ENCODE data around the gene ATAD3C.
A peak's percentile ranks its signal among the peaks of the same experiment; 100 is the strongest.
"Not testable (repeated sequence)": the region's sequence is repeated elsewhere in the genome, so short reads cannot be mapped to it uniquely, and the experiment has no call there.

Gene ATAD3C

DNA sequence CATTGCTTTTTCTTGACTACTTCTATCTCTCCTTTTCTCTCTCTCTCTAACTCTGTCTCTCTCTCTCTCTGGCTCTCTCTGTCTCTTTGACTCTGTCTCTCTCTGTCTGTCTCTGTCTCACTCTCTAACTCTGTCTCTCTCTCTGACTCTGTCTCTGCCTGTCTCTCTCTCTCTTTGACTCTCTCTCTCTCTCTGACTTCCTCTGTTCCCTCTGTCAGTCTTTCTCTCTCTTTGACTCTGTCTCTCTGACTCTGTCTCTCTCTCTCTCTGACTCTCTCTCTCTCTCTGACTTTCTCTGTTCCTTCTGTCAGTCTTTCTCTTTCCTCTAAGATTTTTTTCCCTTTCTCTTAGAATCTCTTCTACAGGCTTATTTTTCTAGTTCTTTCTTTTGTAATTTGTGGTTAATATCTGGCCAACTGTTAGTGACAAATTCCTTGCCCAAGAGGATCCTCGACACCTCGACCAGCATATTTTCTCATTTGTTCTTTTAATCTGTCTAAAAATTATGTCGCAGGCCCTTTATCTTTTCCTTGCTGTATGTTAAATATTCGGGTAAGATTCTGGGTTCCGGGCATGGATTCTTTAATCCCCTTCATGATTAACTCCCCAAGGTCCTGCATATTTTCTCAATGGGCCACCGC lies at the start of gene ATAD3C:
Gene ATAD3C (plus strand): TSS at position 591 of the 641 bp plus-strand sequence. CDS start 995 bp downstream, outside the sequence.
- no peak for DNase-seq

- DNase-seq, result no peak
Measured at GRCh38 chr1:1399872-1400575, 49.5 kb upstream of the ATAD3C start.

GRCh38 chr1:1400576-1401456 lies 48.7 kb upstream of the ATAD3C start:
- DNase-seq, result no peak

GRCh38 chr1:1401457-1402010 lies 48.0 kb upstream of the ATAD3C start:
- DNase-seq, result no peak

- DNase-seq, result no peak
Measured at GRCh38 chr1:1402072-1402900, 47.2 kb upstream of the ATAD3C start.

DNA sequence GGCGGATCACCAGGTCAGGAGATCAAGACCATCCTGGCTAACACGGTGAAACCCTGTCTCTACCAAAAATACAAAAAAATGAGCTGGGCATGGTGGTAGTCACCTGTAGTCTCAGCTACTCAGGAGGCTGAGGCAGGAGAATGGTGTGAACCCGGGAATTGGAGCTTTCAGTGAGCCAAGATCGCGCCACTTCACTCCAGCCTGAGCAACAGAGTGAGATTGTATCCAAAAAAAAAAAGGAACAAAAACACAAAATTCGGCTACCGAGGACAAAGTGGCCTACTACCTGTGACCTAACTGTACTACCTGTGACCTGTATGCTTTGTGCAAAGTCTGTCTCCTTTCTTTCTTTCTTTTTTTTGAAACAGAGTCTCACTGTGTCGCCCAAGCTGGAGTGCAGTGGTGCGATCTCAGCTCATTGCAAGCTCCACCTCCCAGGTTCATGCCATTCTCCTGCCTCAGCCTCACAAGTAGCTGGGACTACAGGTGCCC lies 46.5 kb upstream of the ATAD3C start:
- not testable (repeated sequence) for DNase-seq

GRCh38 chr1:1403653-1404052 lies 45.8 kb upstream of the ATAD3C start:
- DNase-seq, result no peak

GRCh38 chr1:1406101-1406820 lies 43.2 kb upstream of the ATAD3C start:
- no peak for DNase-seq

DNA sequence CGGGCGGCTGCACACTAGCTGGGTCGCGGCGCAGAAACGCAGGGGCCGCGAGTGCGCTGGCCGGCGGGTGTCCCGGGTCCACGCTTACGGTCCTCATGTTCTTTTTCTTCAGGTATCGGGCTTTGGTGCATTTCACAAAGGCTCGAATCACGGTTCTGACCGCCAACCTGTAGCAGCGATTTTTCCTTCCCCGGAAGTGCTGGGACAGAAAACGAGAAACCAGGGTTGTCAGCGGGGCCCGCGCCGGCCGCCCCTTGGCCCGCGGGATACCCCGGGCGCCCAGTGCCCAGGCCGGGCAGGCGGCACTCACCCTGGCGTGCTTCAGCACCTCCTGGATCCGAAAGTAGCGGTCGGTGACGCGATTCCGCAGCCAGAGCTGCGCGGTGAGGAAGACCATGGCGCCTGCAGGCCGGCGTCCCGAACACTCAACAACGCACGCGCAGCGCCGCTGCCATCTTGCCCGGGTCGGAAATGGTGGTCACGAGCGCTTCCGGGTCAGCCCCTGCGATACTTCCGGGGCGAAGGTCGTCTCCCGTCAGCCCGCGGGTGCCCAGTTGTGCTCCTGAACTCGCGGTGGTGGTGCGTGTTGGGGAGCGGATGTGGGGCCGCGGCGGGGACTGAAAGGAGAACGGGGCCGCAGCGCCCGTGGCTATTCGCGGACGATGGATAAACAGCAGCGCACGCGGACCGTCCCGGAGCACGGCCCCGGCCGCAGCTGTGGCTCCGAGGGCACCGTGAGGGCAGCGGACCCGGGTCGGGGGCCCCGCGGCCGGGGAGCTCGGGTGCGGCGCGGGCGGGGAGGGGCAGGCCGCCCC lies 42.5 kb upstream of the ATAD3C start, which contains the start of gene MRPL20:
Gene MRPL20 (minus strand): TSS at position 473 of the 815 bp plus-strand sequence. CDS start 76 bp downstream, at position 397.
- peak; percentile 95 for DNase-seq

- DNase-seq, result no peak
Measured at GRCh38 chr1:1407636-1408318, 41.7 kb upstream of the ATAD3C start.

GRCh38 chr1:1410238-1410637 lies 39.3 kb upstream of the ATAD3C start:
- not testable (repeated sequence) for DNase-seq

DNA sequence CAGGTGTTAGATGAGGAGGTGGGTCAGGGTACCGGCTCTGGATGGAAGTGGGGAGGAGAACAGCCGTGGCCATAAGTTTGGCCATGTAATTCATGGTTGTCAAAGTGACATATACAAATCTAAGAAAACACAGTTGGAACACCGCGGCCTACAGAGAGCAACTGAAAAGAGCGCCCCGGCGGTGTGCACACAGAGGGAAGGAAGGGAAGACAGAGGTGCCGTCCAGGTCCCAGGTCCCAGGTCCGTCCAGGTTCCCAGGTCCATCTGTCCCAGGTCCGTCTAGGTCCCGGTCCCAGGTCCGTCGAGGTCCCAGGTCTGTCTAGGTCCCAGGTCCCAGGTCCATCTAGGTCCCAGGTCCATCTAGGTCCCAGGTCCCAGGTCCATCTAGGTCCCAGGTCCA lies 37.9 kb upstream of the ATAD3C start:
- DNase-seq, result no peak

DNA sequence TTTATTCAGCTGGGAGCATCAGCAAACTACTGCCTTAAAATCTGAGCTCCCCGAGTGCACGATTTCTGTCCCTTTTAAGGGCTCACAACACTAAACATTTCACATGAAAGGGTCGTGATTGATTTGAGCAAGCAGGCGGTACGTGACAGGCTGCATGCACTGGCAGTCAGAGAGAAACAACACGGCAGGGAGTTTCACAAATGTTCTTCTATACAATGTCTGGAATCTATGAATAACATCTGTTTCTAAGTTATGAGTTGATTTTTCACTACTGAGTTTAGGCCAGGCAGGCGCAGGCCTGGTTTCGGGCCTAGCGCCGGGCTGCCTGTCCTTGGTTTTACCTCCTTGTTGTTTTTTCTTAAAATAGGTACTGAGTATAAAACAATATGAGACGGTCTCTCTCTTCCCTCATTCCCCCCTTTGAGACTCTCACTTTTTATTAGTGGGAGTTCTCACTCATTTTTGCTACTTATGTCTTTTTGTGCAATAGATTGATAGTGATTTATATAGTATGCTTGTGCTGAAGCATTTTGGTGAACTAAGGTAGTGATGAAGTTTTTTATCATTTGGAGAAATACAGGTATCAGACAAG lies 37.1 kb upstream of the ATAD3C start:
- DNase-seq, result not testable (repeated sequence)

DNA sequence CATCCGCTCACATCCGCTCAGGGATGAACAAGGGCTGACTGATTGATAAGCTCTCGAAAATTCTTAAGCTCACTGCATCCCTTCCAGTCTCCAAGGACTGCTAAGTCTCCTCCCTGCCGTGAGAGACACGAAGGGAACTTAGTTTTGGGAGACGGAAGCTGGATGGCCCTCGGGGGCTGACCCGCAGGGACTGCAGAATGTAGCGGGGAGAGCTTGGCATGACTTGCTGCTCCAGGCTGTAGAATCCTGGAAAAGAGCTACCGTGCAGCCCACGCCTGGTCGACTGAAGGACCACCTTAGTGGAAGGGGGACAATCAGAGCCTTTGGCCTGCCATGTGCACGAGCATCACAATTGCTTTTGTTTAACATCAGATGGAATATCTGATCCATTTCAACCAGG lies 33.7 kb upstream of the ATAD3C start:
- DNase-seq, result no peak

DNA sequence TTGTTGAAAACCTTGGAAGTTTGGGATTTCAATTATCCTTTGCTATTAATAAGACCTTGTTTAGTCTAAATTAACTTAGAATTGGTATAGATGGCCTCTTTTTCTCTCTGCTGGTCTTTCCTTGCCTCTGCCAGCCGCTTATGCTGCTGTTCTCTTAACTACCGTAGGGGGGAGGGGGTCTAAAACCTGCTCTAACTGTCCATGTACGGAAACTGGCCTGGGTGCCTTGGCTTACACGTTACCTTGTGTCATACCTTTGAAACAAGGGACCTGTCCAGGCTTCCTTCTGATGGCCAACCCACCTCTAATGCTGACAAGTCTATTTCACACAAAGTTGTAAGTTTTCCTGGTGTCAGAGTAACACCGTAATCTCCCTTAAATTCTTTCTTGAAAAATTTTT lies 32.1 kb upstream of the ATAD3C start:
- not testable (repeated sequence) for DNase-seq

DNA sequence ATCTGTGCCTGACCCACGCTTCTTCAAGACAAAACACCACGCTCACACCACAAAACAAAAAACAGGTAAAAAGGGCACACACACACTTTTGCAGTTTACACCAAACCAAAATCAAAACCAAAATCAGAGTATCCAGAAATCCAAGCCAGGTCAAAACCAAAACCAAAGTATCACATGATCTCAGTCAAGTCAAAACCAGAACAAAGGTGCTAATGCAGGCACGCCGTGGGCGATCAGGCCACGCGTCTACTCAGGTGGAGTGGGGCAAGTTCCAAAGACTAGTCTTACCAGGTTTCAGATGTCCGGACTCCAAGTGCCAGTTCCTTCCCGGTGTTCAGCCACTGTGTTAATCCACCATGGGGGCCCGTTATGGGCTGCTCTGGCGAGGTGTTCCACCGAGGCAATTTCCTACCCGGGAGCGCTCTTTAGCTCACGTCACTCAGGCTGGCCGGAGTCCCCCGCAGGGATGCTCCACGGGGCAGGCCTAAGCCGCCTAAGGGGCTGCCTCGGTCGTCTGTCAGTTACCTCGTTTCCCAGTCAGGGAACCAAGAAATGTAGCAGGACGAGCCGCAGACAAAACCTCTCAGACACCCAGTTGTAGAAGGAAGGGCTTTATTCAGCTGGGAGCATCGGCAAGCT lies 31.5 kb upstream of the ATAD3C start:
- DNase-seq, result not testable (repeated sequence)

DNA sequence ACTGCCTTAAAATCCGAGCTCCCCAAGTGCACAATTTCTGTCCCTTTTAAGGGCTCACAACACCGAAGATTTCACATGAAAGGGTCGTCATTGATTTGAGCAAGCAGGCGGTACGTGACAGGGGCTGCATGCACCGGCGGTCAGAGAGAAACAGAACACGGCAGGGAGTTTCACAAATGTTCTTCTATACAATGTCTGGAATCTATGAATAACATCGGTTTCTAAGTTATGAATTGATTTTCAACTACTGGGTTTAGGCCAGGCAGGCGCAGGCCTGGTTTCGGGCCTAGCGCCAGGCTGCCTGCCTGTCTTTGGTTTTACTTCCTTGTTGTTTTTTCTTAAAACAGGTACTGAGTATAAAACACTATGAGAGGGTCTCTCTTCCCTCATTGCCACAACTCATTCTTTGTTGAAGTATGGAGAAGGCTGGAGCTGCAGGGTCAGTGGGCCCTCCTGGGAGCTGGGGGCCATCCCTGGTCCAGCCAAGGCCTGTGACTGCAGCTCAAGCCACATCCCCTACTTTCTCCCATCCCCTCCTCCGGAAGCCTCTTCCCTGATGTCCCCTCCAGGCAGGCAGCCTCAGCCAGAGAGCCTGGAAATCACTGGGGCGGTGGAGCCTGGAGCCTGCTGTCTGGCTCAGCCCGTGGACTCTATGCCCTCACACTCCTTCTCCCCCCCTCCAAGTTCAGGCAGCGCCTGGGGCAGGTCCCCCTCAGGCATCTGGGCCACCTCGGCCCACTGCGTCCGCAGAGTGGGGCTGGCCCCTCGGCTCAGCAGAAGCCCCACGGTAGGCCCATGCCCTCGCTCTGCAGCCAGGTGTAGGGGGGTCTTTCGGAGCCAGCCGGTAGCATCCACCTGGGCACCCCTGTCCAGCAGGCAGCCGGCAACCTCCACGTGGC lies 30.8 kb upstream of the ATAD3C start:
- DNase-seq, result no peak

GRCh38 chr1:1419363-1419812 lies 30.1 kb upstream of the ATAD3C start:
- DNase-seq, result no peak

Measured in midbrain (tissue), 1 donor.